Upper lobe of left lung (tissue), 6 donors: Measurements from ENCODE around the gene C1orf122. TPM values are rescaled to one million over a fixed set of nuclear protein-coding genes. Genes with fewer than 3 reads are reported as not detected.

Experiments used
- ATAC-seq, 2 donors: fragments of 200-7000 bp; cut with Tn5 transposase; one replicate each; pipeline ENCODE4 v1.9.1; 2022; ENCODE audit warnings: mild to moderate bottlenecking in 2 of 2, moderate library complexity in 2 of 2; ENCODE audit not compliant: low FRiP score in 2 of 2
- DNase-seq, 2 donors: peaks; one replicate each; pipeline ENCODE4 v3.0.0-alpha.2; 2019 to 2020
- H3K27ac ChIP-seq, 4 donors: fragments of 200-600 bp; sonication (generic); one replicate each; pipeline ENCODE4 v1.5.1; 2016 to 2019
- H3K27me3 ChIP-seq, 4 donors: fragments of 200-600 bp; sonication (generic); one replicate each; pipeline ENCODE4 v1.5.1; 2017 to 2019
- H3K36me3 ChIP-seq, 4 donors: fragments of 200-600 bp; sonication (generic); one replicate each; pipeline ENCODE4 v1.5.1; 2016 to 2019
- H3K4me1 ChIP-seq, 4 donors: fragments of 200-600 bp; sonication (generic); one replicate each; pipeline ENCODE4 v1.5.1; 2018 to 2019
- H3K4me3 ChIP-seq, 4 donors: fragments of 200-600 bp; sonication (generic); one replicate each; pipeline ENCODE4 v1.5.1; 2017 to 2019; ENCODE audit warnings: mild to moderate bottlenecking in 2 of 4, moderate library complexity in 1 of 4
- H3K9me3 ChIP-seq, 4 donors: fragments of 200-600 bp; sonication (generic); one replicate each; pipeline ENCODE4 v1.5.1; 2018 to 2019
- CTCF ChIP-seq, 6 experiments: fragments of 450-650 bp in 4 of 6; fragments of 200-600 bp in 2 of 6; sonication (generic) in 2 of 6; IDR thresholded peaks; one replicate each; pipeline ENCODE4 v1.5.1; 2016 to 2019; ENCODE audit warnings: antibody characterized with exemption in 6 of 6
- EP300 ChIP-seq, 4 donors: sonication (generic); formaldehyde crosslinking; IDR thresholded peaks; one replicate each; pipeline ENCODE4 v1.5.1; 2017; ENCODE audit warnings: antibody characterized with exemption in 4 of 4, control low read depth in 2 of 4
- POLR2A ChIP-seq, 4 donors: fragments of 450-650 bp; IDR thresholded peaks; one replicate each; pipeline ENCODE4 v1.5.1; 2016 to 2017; ENCODE audit warnings: antibody characterized with exemption in 4 of 4, mild to moderate bottlenecking in 2 of 4
- POLR2AphosphoS5 ChIP-seq, 2 donors: sonication (generic); formaldehyde crosslinking; IDR thresholded peaks; one replicate each; pipeline ENCODE4 v1.5.1; 2017; ENCODE audit warnings: antibody characterized with exemption in 2 of 2
- WGBS, 2 donors: methylation state at CpG; one replicate each; pipeline ENCODE4 v1.1.5; 2017 to 2018; 5-methylcytosine and 5-hydroxymethylcytosine counted together
- total RNA-seq, 6 donors: library from RNA; depleted of rRNA in 4 of 6; stranded (reverse); fragments of >200 nt in 4 of 6; gene quantifications; one replicate each; pipeline versions ENCODE4 v1.1.0 to v1.2.1, GENCODE V29; 2016 to 2021
- donor health status: DM: no; HTN: no; CAD: no; lungs with moderate emphysema.
- donor health status: DM: no; HTN: yes; CAD: no; lungs with severe emphysema.

C1orf122 gene
- 10 to 100 TPM; 30.0 to 90.1 (median 39.9) TPM for total RNA-seq

GRCh38 chr1:37807555-37808368 lies at the start of gene C1orf122, which contains the start of gene YRDC:
TSS of gene C1orf122 (plus strand) at chr1:37807790. CDS start at chr1:37808405, 615 bp downstream.
TSS of gene YRDC (minus strand) at chr1:37808208. CDS start at chr1:37808180, 28 bp downstream.
- Histone ChIP-seq H3K4me3 (peak within 1 kb of the TSS; percentile 84 to 91 (median 87)), H3K27me3 (no peaks in the 10 kb centered on the region), H3K9me3 (no peaks in the 10 kb centered on the region), H3K4me1 (peaks cover 22 to 42% (median 29%) of the 10 kb centered on the region in 4 donors), H3K27ac (peak within 1 kb of the TSS; percentile 92 to 97 (median 94)), H3K36me3 (peaks cover 32 to 42% (median 40%) of the 10 kb centered on the region in 4 donors)
- TF ChIP-seq POLR2A (IDR thresholded peaks at IDR 0.05), result peak in 2 of 4 donors; percentile 77 to 91
- TF ChIP-seq CTCF (IDR thresholded peaks at IDR 0.05), result peak in 2 of 6 experiments; percentile 15 to 18
- TF ChIP-seq EP300 (IDR thresholded peaks at IDR 0.05), result peak in 1 of 4 donors; percentile 4
- peak; percentile 93 to 95 for TF ChIP-seq POLR2AphosphoS5 (IDR thresholded peaks at IDR 0.05)
- peak; percentile 94 to 98 for DNase-seq
- whole genome bisulfite sequencing, 2 donors, result 1 to 2% methylated on average over 24 to 32 of the region's 95 CpGs
- peak; percentile 95 to 96 for ATAC-seq

- no peak for ATAC-seq
- WGBS, 2 donors, result 61 to 62% methylated on average over 2 of the region's 2 CpGs
- H3K4me1 ChIP-seq, result no peaks in the 10 kb centered on the region
- H3K27ac ChIP-seq, result no peak overlapping the region
- no peak overlapping the region for H3K4me3 ChIP-seq
- H3K27me3 ChIP-seq, result peaks cover 0 to 6% (median 3%) of the 10 kb centered on the region in 4 donors
- no peaks in the 10 kb centered on the region for H3K36me3 ChIP-seq
- DNase-seq, result no peak
- no peaks in the 10 kb centered on the region for H3K9me3 ChIP-seq
- TF ChIP-seq CTCF (IDR thresholded peaks at IDR 0.05) (no peak), POLR2A (IDR thresholded peaks at IDR 0.05) (no peak), EP300 (IDR thresholded peaks at IDR 0.05) (no peak), POLR2AphosphoS5 (IDR thresholded peaks at IDR 0.05) (no peak)
These were observed 48.1 kb upstream of the C1orf122 start for GRCh38 chr1:37759451-37759850.

DNA sequence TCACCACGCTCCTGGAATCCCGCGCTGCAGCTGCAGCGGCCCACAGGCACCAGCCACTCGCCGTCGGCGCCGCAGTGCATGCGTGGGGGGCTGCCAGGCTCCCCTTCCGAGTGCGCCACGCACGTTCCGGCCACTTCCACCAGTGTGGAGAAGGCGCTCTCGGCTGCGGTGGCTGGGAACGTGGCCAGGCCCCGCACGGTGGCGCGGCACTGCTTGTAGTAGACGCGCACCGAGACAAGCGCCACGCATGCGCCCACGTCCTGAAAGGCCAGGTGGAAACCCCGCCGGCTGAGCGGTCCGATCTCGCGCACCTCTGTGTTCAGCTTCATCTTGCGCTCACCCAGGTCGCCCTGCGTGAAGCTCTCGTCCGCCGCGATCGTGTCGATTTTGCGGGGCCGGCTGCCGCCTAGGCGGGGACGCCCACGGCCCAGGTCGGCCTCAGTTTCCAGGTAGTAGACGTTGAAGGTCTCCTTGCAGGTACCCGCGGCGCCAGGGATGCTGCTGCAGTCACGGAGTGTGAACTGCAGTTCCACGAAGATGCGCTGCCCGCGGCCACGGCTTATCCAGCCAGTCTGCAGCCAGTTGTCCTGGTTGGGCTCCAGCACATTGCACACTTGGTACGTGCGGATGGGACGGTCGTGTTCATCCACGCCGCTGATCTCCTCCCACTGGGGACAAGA lies 46.0 kb upstream of the C1orf122 start:
- peak in 1 of 2 donors; percentile 29 for ATAC-seq
- peaks cover 0 to 6% (median 0%) of the 10 kb centered on the region in 4 donors for H3K4me1 ChIP-seq
- H3K4me3 ChIP-seq, result no peak overlapping the region
- TF ChIP-seq EP300 (IDR thresholded peaks at IDR 0.05) (no peak), POLR2AphosphoS5 (IDR thresholded peaks at IDR 0.05) (no peak), POLR2A (IDR thresholded peaks at IDR 0.05) (no peak), CTCF (IDR thresholded peaks at IDR 0.05) (no peak)
- no peak overlapping the region for H3K27ac ChIP-seq
- H3K9me3 ChIP-seq, result no peaks in the 10 kb centered on the region
- H3K27me3 ChIP-seq, result peaks cover 0 to 25% (median 12%) of the 10 kb centered on the region in 4 donors
- WGBS, 2 donors, result 52 to 62% methylated on average over 27 to 53 of the region's 68 CpGs
- no peaks in the 10 kb centered on the region for H3K36me3 ChIP-seq
- peak in 1 of 2 donors; percentile 82 for DNase-seq

- Histone ChIP-seq H3K4me3 (no peak overlapping the region), H3K9me3 (no peaks in the 10 kb centered on the region), H3K27ac (no peak overlapping the region), H3K4me1 (peaks cover 0 to 6% (median 0%) of the 10 kb centered on the region in 4 donors), H3K36me3 (no peaks in the 10 kb centered on the region), H3K27me3 (peaks cover 0 to 25% (median 12%) of the 10 kb centered on the region in 4 donors)
- 56 to 68% methylated on average over 2 of the region's 2 CpGs for WGBS, 2 donors
- TF ChIP-seq POLR2AphosphoS5 (IDR thresholded peaks at IDR 0.05) (no peak), EP300 (IDR thresholded peaks at IDR 0.05) (no peak), POLR2A (IDR thresholded peaks at IDR 0.05) (no peak), CTCF (IDR thresholded peaks at IDR 0.05) (no peak)
- ATAC-seq (no peak), DNase-seq (no peak)
These were observed 45.1 kb upstream of the C1orf122 start for GRCh38 chr1:37762516-37762915.
